ENCODE results near the gene SEC61B. TPM values are rescaled to one million over a fixed set of nuclear protein-coding genes. Genes with fewer than 3 reads are reported as not detected.
"Not testable (repeated sequence)": the region's sequence is repeated elsewhere in the genome, so short reads cannot be mapped to it uniquely, and the experiment has no call there.

Gene SEC61B
- total RNA-seq, 1 donor from 2014 or later, result 123 TPM

GRCh38 chr9:99237849-99238248 is 15.8 kb downstream of the SEC61B start:
- DNase-seq (ENCODE audit: low spot score), result not testable (repeated sequence)

GRCh38 chr9:99238331-99238730 is 16.2 kb downstream of the SEC61B start:
- DNase-seq (ENCODE audit: low spot score), result no peak

GRCh38 chr9:99239341-99240060 is 17.4 kb downstream of the SEC61B start:
- DNase-seq (ENCODE audit: low spot score), result no peak

GRCh38 chr9:99241106-99241505 is 19.0 kb downstream of the SEC61B start:
- DNase-seq (ENCODE audit: low spot score), result no peak

- DNase-seq (ENCODE audit: low spot score), result no peak
These were observed 22.5 kb downstream of the SEC61B start for GRCh38 chr9:99244344-99245260.

- DNase-seq (ENCODE audit: low spot score), result no peak
These were observed 27.5 kb downstream of the SEC61B start for GRCh38 chr9:99249619-99250018.

GRCh38 chr9:99251157-99251556 is 29.1 kb downstream of the SEC61B start:
- no peak for DNase-seq (ENCODE audit: low spot score)

- no peak for DNase-seq (ENCODE audit: low spot score)
These were observed 31.1 kb downstream of the SEC61B start for GRCh38 chr9:99253134-99253533.

- DNase-seq (ENCODE audit: low spot score), result no peak
These were observed 31.8 kb downstream of the SEC61B start for GRCh38 chr9:99253772-99254431.

- DNase-seq (ENCODE audit: low spot score), result no peak
These were observed 33.6 kb downstream of the SEC61B start for GRCh38 chr9:99255651-99256050.

GRCh38 chr9:99257723-99258389 is 35.8 kb downstream of the SEC61B start:
- DNase-seq (ENCODE audit: low spot score), result no peak

GRCh38 chr9:99259231-99259918 is 37.3 kb downstream of the SEC61B start:
- DNase-seq (ENCODE audit: low spot score), result peak; percentile 86

GRCh38 chr9:99261923-99262322 is 39.8 kb downstream of the SEC61B start:
- DNase-seq (ENCODE audit: low spot score), result no peak

- DNase-seq (ENCODE audit: low spot score), result no peak
These were observed 40.9 kb downstream of the SEC61B start for GRCh38 chr9:99262949-99263418.

- no peak for DNase-seq (ENCODE audit: low spot score)
These were observed 42.1 kb downstream of the SEC61B start for GRCh38 chr9:99264070-99264680.

- no peak for DNase-seq (ENCODE audit: low spot score)
These were observed 43.6 kb downstream of the SEC61B start for GRCh38 chr9:99265691-99266090.

GRCh38 chr9:99266255-99267023 is 44.4 kb downstream of the SEC61B start:
- peak; percentile 74 for DNase-seq (ENCODE audit: low spot score)

GRCh38 chr9:99269416-99269815 is 47.3 kb downstream of the SEC61B start:
- no peak for DNase-seq (ENCODE audit: low spot score)

GRCh38 chr9:99270491-99270890 is 48.4 kb downstream of the SEC61B start:
- no peak for DNase-seq (ENCODE audit: low spot score)

GRCh38 chr9:99272836-99273235 is 50.8 kb downstream of the SEC61B start:
- no peak for DNase-seq (ENCODE audit: low spot score)
